ENCODE measurements around the gene ACSS1. TPM values are rescaled to one million over a fixed set of nuclear protein-coding genes. Genes with fewer than 3 reads are reported as not detected.

Gene ACSS1
- total and polyA plus RNA-seq, 2 experiments from 2014 or later, result not detected

DNA sequence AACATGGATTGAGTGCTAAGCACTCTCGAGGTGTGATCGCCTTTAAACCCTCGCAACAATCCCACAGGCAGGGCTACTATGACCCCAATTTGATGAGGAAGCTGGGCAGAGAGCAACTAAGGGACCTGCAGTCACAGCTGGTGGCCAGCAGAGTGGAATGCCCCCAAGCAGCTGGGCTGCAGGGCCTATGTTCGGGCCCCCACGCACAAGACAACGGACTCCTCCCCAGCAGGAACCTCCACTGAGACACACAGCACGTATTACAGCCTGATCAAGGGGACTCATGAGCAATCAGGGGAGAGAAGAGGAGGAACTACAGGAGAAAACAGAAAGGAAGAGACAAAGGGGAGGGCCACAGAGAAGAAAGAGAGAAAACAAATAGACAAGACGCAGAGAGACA is 87.2 kb downstream of the ACSS1 start:
- Histone ChIP-seq H3K36me3 (peaks cover 9% of the 10 kb centered on the region), H3K27ac (no peak overlapping the region), H3K4me3 (no peak overlapping the region), H3K9me3 (ENCODE audit: low read depth) (no peaks in the 10 kb centered on the region), H3K27me3 (no peaks in the 10 kb centered on the region), H3K4me1 (ENCODE audit: low read depth) (no peaks in the 10 kb centered on the region)
- DNase-seq (ENCODE audit: low read depth in 1 of 2, low spot score in 1 of 2), result no peak
- TF ChIP-seq, protein P1, sequence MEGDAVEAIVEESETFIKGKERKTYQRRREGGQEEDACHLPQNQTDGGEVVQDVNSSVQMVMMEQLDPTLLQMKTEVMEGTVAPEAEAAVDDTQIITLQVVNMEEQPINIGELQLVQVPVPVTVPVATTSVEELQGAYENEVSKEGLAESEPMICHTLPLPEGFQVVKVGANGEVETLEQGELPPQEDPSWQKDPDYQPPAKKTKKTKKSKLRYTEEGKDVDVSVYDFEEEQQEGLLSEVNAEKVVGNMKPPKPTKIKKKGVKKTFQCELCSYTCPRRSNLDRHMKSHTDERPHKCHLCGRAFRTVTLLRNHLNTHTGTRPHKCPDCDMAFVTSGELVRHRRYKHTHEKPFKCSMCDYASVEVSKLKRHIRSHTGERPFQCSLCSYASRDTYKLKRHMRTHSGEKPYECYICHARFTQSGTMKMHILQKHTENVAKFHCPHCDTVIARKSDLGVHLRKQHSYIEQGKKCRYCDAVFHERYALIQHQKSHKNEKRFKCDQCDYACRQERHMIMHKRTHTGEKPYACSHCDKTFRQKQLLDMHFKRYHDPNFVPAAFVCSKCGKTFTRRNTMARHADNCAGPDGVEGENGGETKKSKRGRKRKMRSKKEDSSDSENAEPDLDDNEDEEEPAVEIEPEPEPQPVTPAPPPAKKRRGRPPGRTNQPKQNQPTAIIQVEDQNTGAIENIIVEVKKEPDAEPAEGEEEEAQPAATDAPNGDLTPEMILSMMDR (IDR thresholded peaks at IDR 0.05; ENCODE audit: low read depth, low read length), result no peak

DNA sequence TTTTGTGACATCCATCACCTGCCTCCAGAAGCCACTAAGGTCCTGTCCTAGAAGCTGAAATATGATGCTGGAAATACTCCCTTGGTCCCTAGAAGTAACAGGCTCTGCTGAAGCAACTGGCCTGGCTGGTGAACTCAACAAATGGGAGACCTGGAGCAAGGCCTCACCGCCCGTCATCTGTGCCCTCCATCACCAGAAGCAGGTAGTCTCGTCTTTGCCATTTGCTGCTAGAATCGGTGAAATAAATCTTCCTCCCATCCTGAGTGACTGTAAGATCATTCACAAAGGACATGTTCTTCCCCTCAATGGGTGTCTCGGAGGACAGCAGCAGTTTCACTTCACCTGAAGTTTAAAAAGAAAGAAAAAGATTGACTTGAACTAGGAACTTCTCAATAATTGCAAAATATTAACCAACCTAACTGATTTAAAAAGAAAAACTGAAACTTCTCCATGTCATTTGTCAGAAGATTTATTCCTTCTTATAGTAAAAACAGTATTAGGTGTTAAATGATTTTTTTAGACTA is 87.8 kb downstream of the ACSS1 start:
- TF ChIP-seq, protein P1 (IDR thresholded peaks at IDR 0.05; ENCODE audit: low read depth, low read length), result no peak
- Histone ChIP-seq H3K4me1 (ENCODE audit: low read depth) (no peaks in the 10 kb centered on the region), H3K4me3 (no peak overlapping the region), H3K27me3 (no peaks in the 10 kb centered on the region), H3K36me3 (peaks cover 9% of the 10 kb centered on the region), H3K27ac (no peak overlapping the region), H3K9me3 (ENCODE audit: low read depth) (no peaks in the 10 kb centered on the region)
- no peak for DNase-seq (ENCODE audit: low read depth in 1 of 2, low spot score in 1 of 2)

DNA sequence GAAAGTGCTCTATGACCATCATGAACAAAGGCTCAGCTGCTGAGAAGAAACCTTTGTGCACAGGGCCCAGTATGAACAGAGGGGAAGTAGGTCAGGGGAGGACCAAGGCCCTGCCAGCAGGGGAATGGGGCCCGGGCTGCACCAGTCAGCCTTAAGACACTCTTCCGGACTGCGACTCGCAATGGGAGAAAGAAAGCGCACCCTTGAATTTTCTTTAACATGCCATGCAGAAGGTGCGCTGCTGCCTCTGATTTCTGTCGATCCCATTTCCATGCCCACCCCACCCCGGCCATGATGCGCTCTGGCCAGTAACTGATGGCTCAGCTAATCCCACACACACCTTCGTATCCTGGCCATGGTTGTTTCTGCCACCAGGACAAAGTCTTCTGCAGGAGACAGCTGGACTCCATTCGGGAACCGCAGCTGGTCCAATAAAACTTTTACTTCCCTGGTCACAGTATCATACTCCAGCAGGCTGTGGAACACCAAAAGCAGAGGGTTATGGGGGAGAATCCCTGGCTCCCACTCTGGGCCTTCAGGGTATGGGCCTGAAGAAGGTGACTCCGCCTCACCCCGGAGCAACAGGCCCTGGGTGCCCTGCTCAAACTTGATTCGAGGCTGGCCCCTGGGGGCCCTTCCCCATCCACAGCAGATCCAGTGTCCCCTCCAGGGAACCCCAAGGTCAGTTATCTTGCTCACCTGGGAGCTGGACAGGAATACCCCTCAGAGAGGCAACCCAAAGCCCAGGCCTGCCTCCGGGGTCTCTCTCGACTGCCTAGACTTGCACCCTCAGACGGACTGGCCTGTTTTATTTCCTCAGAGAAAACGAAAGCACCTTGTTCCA is 88.5 kb downstream of the ACSS1 start:
- H3K27ac ChIP-seq, result no peak overlapping the region
- DNase-seq (ENCODE audit: low read depth in 1 of 2, low spot score in 1 of 2), result no peak
- H3K27me3 ChIP-seq, result no peaks in the 10 kb centered on the region
- TF ChIP-seq, protein P1 (IDR thresholded peaks at IDR 0.05; ENCODE audit: low read depth, low read length), result no peak
- H3K4me1 ChIP-seq (ENCODE audit: low read depth), result no peaks in the 10 kb centered on the region
- H3K4me3 ChIP-seq, result no peak overlapping the region
- H3K9me3 ChIP-seq (ENCODE audit: low read depth), result no peaks in the 10 kb centered on the region
- H3K36me3 ChIP-seq, result peaks cover 9% of the 10 kb centered on the region

DNA sequence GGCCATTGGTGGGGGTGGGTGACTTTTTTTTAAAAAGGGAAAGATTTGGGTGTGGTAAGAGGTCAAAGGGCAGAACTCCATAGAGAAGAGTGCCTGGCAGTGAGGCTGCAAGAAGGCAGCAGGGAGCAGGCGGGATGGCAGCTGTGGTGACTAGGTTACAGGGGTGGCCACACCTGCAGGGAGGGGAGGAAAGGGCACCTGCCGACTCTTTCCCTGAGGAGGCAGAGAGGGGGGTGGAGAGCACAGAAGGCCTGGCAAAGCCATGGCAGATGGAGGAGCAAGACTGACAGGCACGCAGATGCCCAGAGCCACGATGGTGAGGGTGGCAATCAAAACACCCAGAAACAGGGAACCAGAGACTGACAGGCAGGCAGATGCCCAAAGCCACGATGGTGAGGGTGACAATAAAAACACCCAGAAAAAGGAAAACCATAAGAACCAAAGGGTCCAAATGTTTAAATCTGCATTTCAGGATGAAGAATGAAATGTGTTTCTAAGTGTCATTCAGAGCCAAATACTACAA is 89.6 kb downstream of the ACSS1 start:
- Histone ChIP-seq H3K27ac (no peak overlapping the region), H3K4me3 (no peak overlapping the region), H3K27me3 (no peaks in the 10 kb centered on the region), H3K9me3 (ENCODE audit: low read depth) (no peaks in the 10 kb centered on the region), H3K36me3 (peaks cover 9% of the 10 kb centered on the region), H3K4me1 (ENCODE audit: low read depth) (no peaks in the 10 kb centered on the region)
- no peak for DNase-seq (ENCODE audit: low read depth in 1 of 2, low spot score in 1 of 2)
- TF ChIP-seq, protein P1 (IDR thresholded peaks at IDR 0.05; ENCODE audit: low read depth, low read length), result no peak

DNA sequence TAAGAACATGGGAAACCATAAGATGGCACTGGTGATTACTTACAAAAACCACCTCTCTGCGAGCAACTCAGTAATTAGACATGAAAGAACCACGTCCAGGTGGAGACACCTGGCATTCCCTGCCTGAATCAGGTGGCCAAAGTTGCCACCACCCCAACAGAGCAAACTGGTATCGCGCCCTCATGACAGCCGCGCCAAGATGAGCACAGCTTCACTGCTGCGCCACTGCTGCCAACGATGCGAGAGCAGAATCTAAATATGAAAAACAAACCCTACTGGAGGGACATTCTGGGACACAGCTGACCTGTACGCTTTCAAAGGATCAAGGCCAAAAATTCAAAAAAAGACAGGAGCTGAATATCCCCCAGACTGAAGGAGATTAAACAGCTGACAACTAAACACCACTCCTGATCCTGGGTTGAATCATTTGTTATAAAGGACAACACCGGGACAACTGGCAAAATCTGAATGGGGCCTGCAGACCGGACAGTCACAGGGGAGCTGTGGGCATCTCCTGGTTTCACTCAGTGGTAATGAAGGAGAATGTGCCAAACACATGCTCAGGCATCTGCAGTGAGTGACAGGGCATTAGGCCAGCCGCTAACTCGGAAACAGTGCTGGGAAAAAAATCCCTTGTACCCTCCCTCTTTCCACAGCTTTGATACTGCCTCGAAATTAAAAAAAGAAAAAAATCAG is 91.5 kb downstream of the ACSS1 start:
- TF ChIP-seq, protein P1 (IDR thresholded peaks at IDR 0.05; ENCODE audit: low read depth, low read length), result no peak
- H3K27me3 ChIP-seq, result no peaks in the 10 kb centered on the region
- DNase-seq (ENCODE audit: low read depth in 1 of 2, low spot score in 1 of 2), result no peak
- no peak overlapping the region for H3K4me3 ChIP-seq
- H3K4me1 ChIP-seq (ENCODE audit: low read depth), result no peaks in the 10 kb centered on the region
- H3K27ac ChIP-seq, result no peak overlapping the region
- H3K36me3 ChIP-seq, result peaks cover 9% of the 10 kb centered on the region
- no peaks in the 10 kb centered on the region for H3K9me3 ChIP-seq (ENCODE audit: low read depth)

Data from cardiac muscle cell (in vitro differentiated cells and primary cell).